B cell (primary cell): ENCODE results near the gene XPO6. TPM values are rescaled to one million over a fixed set of nuclear protein-coding genes. Genes with fewer than 3 reads are reported as not detected.

ENCODE experiments used
- ATAC-seq: fragments of 200-7000 bp; cut with Tn5 transposase; one replicate; pipeline ENCODE4 v1.10.0; 2021; ENCODE audit warnings: low read depth, mild to moderate bottlenecking, moderate number of reproducible peaks, moderate library complexity
- CTCF ChIA-PET: fragments of 350-600 bp; sonication (Branson Sonifier 250); formaldehyde crosslinking; loops from one replicate; lab custom pipeline; 2021; ENCODE audit warnings: antibody characterized with exemption, inconsistent platforms; lab: Charles Lee
- POLR2A ChIA-PET: fragments of 350-600 bp; sonication (Branson Sonifier 250); formaldehyde crosslinking; loops from one replicate; lab custom pipeline; 2021; ENCODE audit warnings: antibody characterized with exemption; lab: Charles Lee
- DNase-seq: peaks from one replicate; pipeline ENCODE4 v3.0.0; 2013
- H2AFZ ChIP-seq: 2 replicates; pipeline ENCODE4 v1.6.1; 2012; ENCODE audit warnings: mild to moderate bottlenecking, low read depth, low read length; ENCODE audit not compliant: insufficient read depth, poor library complexity, severe bottlenecking
- H3K27ac ChIP-seq, 2 donors: 1 replicate in 1 of 2; 2 replicates in 1 of 2; pipeline ENCODE4 v1.5.1; 2012 to 2013; ENCODE audit warnings: low read length in 2 of 2, mild to moderate bottlenecking in 2 of 2, moderate library complexity in 1 of 2
- H3K27me3 ChIP-seq, 4 experiments: fragments of 200-600 bp in 1 of 4; sonication (generic) in 1 of 4; replicated peaks in 1 of 4; 1 replicate in 2 of 4; 2 replicates in 2 of 4; pipeline versions ENCODE4 v1.6.1 to v1.7.0; 2013 to 2016; ENCODE audit warnings: low read length in 3 of 4, mild to moderate bottlenecking in 2 of 4, mixed read lengths in 1 of 4, moderate library complexity in 1 of 4; ENCODE audit not compliant: insufficient read depth in 4 of 4, control insufficient read depth in 3 of 4; ENCODE audit errors: control extremely low read depth in 1 of 4
- H3K36me3 ChIP-seq, 2 experiments: replicated peaks in 1 of 2; 1 replicate in 1 of 2; 2 replicates in 1 of 2; pipeline versions ENCODE4 v1.6.1 to v1.7.1; 2013; ENCODE audit warnings: low read length in 1 of 2; ENCODE audit not compliant: insufficient read depth in 2 of 2, control insufficient read depth in 1 of 2; ENCODE audit errors: control extremely low read depth in 1 of 2, extremely low read depth in 1 of 2
- H3K4me1 ChIP-seq, 2 donors: fragments of 200-600 bp in 1 of 2; sonication (generic) in 1 of 2; 1 replicate in 1 of 2; 2 replicates in 1 of 2; pipeline versions ENCODE4 v1.5.1 to v1.6.1; 2013 to 2017; ENCODE audit warnings: low read length in 2 of 2; ENCODE audit not compliant: control insufficient read depth in 2 of 2, insufficient read depth in 2 of 2
- H3K4me2 ChIP-seq: replicated peaks from 2 replicates; pipeline ENCODE3; 2012; ENCODE audit warnings: mild to moderate bottlenecking, low read depth, low read length; ENCODE audit not compliant: poor library complexity, severe bottlenecking
- H3K4me3 ChIP-seq, 5 experiments: fragments of 200-600 bp in 1 of 5; sonication (generic) in 1 of 5; 1 replicate in 3 of 5; 2 replicates in 2 of 5; pipeline versions ENCODE4 v1.5.1 to v1.7.0; 2011 to 2016; ENCODE audit warnings: low read length in 4 of 5, mild to moderate bottlenecking in 4 of 5, low read depth in 2 of 5, control low read depth in 1 of 5, moderate library complexity in 1 of 5; ENCODE audit not compliant: insufficient read depth in 1 of 5; ENCODE audit errors: control extremely low read depth in 1 of 5, extremely low read depth in 1 of 5
- H3K79me2 ChIP-seq: fragments of 200-600 bp; sonication (generic); one replicate; pipeline ENCODE4 v1.6.0; 2016; ENCODE audit warnings: low read length; ENCODE audit not compliant: control insufficient read depth, insufficient read depth
- H3K9ac ChIP-seq: fragments of 200-600 bp; sonication (generic); 2 replicates; pipeline ENCODE4 v1.6.1; 2017; ENCODE audit warnings: mild to moderate bottlenecking, low read length, moderate library complexity
- H3K9me3 ChIP-seq, 3 donors: one replicate each; pipeline versions ENCODE4 v1.6.1 to v1.7.1; 2013; ENCODE audit warnings: low read length in 2 of 3; ENCODE audit not compliant: control insufficient read depth in 2 of 3, insufficient read depth in 1 of 3; ENCODE audit errors: control extremely low read depth in 1 of 3
- H4K20me1 ChIP-seq: 2 replicates; pipeline ENCODE4 v1.6.0; 2012; ENCODE audit warnings: mild to moderate bottlenecking, low read length; ENCODE audit not compliant: insufficient read depth, control insufficient read depth, poor library complexity, severe bottlenecking
- H3K27ac Mint-ChIP-seq: one replicate; pipeline ENCODE4 v1.8.0; 2021; ENCODE audit warnings: mixed read lengths
- H3K27me3 Mint-ChIP-seq: one replicate; pipeline ENCODE4 v1.8.0; 2021; ENCODE audit warnings: mixed read lengths
- H3K4me1 Mint-ChIP-seq: one replicate; pipeline ENCODE4 v1.8.0; 2021; ENCODE audit warnings: mixed read lengths
- H3K4me3 Mint-ChIP-seq: one replicate; pipeline ENCODE4 v1.8.0; 2021; ENCODE audit warnings: mixed read lengths
- H3K9me3 Mint-ChIP-seq: one replicate; pipeline ENCODE4 v1.8.0; 2022; ENCODE audit warnings: mixed read lengths; ENCODE audit not compliant: insufficient read depth
- CTCF ChIP-seq: fragments of 200-600 bp; IDR thresholded peaks from one replicate; pipeline ENCODE4 v1.8.0; 2022; ENCODE audit warnings: antibody characterized with exemption, mild to moderate bottlenecking
- EZH2 ChIP-seq: IDR thresholded peaks from 2 replicates; pipeline ENCODE4 v1.6.1; 2012; ENCODE audit warnings: borderline replicate concordance, low read depth, mild to moderate bottlenecking, moderate library complexity, low read length; ENCODE audit not compliant: insufficient read depth, poor library complexity, severe bottlenecking
- WGBS: methylation state at CpG from one replicate; pipeline ENCODE4 v1.1.5; 2013; ENCODE audit warnings: missing lambda C conversion rate; ENCODE audit not compliant: insufficient coverage; 5-methylcytosine and 5-hydroxymethylcytosine counted together
- intact Hi-C: fragments of 100-400 bp; cut with micrococcal nuclease; formaldehyde crosslinking; loops from one replicate; pipeline ENCODE4 v1.10.0; 2022
- polyA plus RNA-seq: library from polyadenylated mRNA; depleted of rRNA; stranded (reverse); fragments of >200 nt; gene quantifications from 2 replicates; pipeline ENCODE4 v1.2.3, GENCODE V29; 2012
- total RNA-seq, 2 donors: library from RNA; stranded (reverse); fragments of 120-200 nt in 1 of 2; gene quantifications; 1 replicate in 1 of 2; 2 replicates in 1 of 2; pipeline versions ENCODE4 v1.2.3 to v1.2.4, GENCODE V29; 2013 to 2022

The XPO6 gene
- total and polyA plus RNA-seq, 2 donors (not counting 1 experiment from before 2014, with no cell fraction given), result 259 to 303 TPM

GRCh38 chr16:28188085-28188916 is 23.5 kb downstream of the XPO6 start:
- Mint-ChIP-seq H3K27me3 (no peaks in the 10 kb centered on the region), H3K4me3 (peak overlapping the region; percentile 76), H3K9me3 (peaks cover 2% of the 10 kb centered on the region), H3K27ac (peak overlapping the region; percentile 86), H3K4me1 (peaks cover 84% of the 10 kb centered on the region)
- Histone ChIP-seq H3K27me3 (no peaks in the 10 kb centered on the region), H3K36me3 (peaks cover 5 to 11% of the 10 kb centered on the region in 2 experiments), H2AFZ (no peak overlapping the region), H3K4me1 (peaks cover 76 to 82% of the 10 kb centered on the region in 2 donors), H3K4me3 (peak overlapping the region; percentile 1 to 63 (median 41)), H3K27ac (peak overlapping the region; percentile 92 to 93), H3K9ac (peak overlapping the region; percentile 65), H4K20me1 (no peaks in the 10 kb centered on the region), H3K4me2 (peak overlapping the region; percentile 77), H3K79me2 (peaks cover 87% of the 10 kb centered on the region), H3K9me3 (peaks cover 0 to 1% (median 0%) of the 10 kb centered on the region in 3 donors)
- DNase-seq (peak; percentile 82), ATAC-seq (peak; percentile 71)
- WGBS, result 0% methylated on average over 2 of the region's 6 CpGs
- intact Hi-C loops, result no loop called here
- TF ChIP-seq CTCF, result no peak
- no peak for TF ChIP-seq EZH2
- ChIA-PET CTCF (interaction anchor here (1.2 to 2.1 kb wide), 10 partner anchors 10 to 47 kb away, joined by 3 to 14 read pairs (median 5); no protein-coding TSS in a partner anchor), POLR2A (interaction anchor here (0.6 to 2.9 kb wide), 7 partner anchors 10 to 47 kb away, joined by 3 to 25 read pairs (median 5); partner anchors contain the start of gene XPO6)
